Stimulated activated naive CD4-positive, alpha-beta T cell (primary cell): ENCODE data around the gene DBNDD1.
"Not testable (repeated sequence)": the region's sequence is repeated elsewhere in the genome, so short reads cannot be mapped to it uniquely, and the experiment has no call there.

ENCODE experiments used
- DNase-seq, 6 experiments: peaks; one replicate each; lab custom pipeline; 2025; lab: John Stamatoyannopoulos, UW

The DBNDD1 gene

DNA sequence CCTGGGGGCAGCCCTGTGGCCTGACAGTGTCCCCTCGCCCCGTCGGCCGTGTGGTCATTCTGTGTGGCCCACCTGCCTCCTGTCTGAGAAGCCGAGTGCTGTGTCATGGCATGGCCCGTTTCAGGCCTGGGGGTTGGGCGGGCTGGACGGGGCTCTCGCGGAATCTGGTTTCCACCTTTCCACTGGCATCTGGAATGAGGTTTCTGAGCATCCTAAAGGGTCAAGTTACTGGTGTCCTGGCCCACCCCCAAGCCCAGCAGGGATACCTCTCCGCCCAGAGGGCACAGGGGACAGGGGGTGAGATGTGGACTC lies 7.8 kb downstream of the DBNDD1 start:
- DNase-seq: no peak

DNA sequence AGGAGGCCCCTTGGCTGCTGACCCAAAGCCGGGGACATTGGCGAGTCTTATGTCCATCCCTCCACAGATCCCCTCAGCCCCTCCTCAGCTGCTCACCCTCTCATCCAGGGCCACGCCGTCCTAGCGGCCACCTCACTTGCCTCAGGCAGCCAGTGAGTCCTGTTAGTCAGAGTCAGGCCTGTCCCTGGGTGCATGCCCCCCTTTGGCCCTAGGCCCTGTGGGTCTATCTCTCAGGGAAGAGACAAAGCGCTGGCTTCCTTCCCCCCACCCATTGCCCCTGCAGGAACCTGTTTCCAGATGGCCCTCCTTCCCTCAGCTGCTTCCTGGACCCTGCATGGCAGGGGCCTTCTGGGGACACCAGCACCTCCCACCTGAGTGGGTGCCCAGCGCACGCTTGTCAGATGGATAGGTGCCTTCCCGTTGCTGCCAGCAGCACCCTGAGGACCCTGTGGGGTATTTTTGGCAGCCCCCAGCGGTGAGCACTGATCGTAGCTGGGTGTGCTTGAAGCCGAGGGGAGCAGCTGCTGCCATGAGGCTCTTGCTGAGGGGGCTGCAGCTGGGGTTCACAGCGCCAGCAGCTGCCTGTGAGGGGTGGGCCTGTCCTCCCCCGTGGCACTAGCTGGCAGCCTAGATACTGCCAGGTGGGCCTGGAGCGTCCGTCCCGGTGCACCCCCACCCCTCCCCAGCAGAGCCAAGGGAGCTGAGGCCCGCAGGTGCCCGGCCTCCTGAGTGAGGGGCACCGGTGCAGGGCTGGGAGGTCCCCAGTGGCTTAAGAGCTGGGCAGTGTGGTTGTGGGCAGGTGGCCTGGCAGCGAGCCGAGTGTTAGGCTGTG lies 8.4 kb downstream of the DBNDD1 start:
- no peak for DNase-seq

DNA sequence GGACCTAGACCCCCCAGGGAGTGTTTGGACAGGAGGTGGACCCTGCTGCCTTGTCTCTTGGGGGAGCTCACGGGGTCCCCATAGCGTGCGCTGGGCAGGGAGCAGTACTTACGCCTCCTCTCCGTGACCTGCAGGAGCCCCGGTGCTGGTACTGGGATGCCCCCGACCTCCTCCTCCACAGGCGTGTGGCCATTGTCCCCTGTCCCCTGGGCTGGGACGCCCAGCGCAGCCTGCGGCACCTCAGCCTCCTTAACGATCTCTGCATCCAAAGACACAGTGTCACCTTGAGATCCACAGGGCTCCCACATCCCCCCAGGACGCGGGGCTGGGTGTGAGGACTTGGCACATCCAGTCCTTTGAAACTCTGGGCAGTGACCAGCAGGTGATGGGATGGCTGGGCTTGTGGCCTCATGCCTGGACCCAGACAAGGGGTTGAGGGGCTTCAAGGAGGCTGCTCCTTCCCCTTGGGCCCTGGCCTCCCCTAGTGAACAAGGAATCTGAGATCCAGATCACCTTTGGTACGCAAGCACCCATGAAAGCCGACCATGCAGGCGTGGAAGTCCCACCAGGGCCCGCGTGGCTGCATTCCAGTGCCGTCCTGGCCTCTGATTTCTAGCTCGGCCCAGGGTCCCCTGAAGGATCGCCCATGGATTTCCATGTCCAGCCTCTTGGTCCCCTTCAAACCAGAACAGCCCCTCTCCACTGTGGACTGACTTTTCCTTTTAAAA lies 9.9 kb downstream of the DBNDD1 start:
- DNase-seq: no peak

DNA sequence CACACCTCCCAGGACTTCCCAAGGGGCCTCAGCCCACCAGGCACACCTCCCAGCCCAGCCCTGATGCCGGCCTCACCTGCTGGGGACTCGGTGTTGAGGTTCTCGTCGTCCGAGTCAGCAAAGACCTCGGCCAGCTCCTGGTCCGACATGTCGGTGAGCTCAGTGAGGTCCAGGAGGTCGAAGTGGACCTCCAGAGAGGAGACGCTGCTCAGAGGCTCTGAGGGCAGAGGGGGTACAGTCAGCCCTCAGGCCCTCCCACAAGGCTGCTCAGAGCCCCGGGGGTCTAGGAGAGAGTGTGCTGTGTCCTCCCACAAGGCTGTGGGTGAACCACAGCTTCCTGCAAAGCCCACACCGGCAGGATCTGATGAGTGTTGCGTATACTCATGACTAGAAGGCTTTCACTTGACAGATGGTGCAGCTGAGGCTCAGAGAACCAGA lies 10.5 kb downstream of the DBNDD1 start:
- peak; percentile 11 to 73 (median 46) for DNase-seq

DNA sequence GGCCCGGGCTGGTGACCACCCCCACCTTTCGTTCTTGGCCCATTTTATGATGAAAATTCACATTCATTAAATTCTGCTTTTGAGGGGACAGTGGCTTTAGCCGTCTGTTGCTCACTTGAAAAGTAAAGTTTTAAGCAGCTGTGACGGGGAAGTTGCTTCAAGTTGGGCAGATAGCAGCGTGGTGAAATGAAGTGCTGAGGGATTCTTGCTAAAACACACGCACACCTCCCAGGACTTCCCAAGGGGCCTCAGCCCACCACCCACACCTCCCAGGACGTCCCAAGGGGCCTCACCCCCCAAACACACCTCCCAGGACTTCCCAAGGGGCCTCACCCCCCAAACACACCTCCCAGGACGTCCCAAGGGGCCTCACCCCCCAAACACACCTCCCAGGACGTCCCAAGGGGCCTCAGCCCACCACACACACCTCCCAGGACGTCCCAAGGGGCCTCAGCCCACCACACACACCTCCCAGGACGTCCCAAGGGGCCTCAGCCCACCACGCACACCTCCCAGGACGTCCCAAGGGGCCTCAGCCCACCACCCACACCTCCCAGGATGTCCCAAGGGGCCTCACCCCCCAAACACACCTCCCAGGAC lies 11.5 kb downstream of the DBNDD1 start:
- DNase-seq: not testable (repeated sequence)

DNA sequence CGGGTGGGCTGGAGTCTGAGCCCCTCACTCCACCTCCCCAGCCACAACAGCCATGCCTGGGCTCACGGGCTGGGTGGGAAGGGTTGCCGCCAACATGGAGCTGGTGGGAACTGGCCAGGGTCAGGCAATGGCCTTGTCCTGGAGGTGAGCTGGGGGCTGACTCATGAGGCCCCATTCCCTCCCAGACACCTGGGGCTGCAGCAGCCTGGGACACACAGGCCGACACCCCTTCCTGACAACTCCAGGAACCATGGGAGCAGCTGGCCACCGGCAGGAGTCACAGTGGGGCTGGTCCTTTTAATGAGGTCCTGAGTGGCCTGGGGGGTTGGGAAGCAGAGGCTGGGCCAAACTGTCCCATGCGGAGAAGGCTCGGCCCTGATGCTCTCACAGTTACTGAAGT lies 12.2 kb downstream of the DBNDD1 start:
- DNase-seq: no peak

DNA sequence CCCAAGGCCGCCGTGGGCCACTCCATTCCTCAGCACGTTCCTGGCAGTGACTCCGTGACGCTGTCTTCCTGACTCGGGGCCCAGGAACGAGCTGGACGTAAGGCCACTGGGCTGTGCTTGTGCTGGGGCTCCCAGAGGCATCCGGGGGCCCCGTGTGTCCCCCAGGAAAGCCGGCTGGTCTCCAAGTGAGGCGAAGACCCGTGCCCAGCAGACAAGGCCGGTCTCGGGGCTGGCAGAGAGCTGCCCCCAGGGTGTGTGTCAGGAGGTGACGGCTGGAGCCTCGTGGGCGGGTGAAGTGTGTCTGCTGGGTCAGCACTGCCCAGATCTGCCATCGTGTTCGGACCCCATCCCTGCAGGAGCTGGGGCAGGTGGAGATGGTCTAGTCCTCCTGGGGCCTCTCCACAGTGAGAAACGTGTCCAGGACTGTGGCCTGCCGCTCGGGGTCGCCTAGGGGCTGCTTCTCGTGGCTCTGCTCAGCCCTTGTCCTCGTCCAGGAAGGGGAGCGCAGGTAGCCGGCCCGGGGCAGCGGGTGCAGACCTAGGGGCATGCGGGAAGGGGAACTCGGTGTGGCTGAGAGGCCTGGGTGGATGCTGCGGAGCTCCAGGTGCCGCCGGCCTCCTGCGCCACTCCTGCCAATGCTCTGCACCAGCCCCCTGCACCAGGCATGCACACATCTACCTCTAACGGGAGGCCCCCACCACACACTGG lies 13.1 kb downstream of the DBNDD1 start:
- DNase-seq: no peak

DNA sequence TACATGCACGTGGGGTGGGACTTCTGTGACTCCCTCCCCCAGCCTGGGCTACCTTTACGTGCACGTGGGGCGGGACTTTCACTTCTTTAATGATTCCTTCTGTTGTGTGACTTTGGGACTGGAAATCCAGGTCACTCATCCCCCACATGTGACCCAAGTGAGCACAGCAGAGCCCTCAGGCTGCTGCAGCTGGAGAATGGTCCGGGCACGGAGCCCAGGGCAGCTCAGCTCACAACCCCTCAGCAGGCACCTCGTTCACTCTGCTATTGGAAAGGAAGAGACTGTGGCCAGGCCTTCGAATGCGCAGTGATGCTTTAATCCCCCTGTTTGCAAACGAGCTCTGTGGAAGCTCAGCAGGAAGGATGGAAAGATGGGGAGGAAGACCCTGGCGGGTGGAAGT lies 14.7 kb downstream of the DBNDD1 start:
- DNase-seq: no peak

DNA sequence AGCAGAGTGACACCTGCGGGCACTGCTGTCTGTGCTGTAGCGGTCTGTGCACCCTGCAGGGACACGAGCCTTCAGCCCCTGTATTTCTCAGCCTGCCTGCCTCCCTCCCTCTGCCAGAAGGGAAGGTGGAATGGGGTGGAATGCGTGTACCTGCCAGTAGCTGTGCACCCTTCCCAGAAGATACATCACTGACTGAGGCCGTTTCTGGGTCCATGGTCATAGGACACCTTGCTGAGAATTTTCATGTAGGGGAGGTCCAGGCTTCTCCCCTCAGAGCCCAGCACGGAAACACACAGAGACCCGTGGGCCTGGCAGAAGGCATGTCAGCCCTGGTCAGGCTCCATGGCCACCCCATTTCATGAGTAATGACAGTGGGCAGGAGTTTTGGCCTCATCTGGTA lies 16.5 kb downstream of the DBNDD1 start:
- no peak for DNase-seq

DNA sequence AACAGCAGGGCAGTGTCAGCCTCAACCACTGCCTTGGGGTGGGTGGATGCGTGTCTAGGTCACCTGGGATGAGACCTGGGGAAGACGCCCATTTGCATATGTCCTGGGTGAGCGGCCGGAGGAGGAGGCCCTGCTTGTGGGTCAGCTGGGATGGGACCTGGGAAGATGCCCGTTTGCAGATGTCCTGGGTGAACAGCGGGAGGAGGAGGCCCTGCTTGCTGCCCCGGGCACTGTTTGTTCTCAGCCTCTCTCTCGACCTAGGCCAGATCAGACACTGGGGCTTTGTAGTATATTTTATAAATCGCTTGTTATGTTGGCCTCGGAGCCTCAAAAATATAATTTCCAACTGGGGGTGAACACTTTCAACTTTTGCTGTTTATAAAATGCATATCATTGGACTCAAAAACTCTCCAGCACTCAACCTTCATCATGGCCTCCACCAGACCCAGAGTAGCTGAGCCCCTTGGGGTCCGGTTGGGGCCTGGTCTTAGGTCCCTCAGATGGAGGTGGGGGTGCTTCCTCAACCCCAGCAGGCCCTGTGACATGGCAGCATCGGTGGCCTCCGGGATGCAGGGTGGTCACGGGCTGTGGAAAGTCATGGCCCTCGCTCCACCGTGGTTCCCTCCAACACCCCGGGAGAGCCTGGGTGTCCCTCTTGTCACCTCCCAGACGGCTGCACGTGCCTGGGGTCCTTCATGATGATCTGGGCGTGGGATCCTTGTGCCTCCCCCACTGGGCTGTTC lies 17.3 kb downstream of the DBNDD1 start:
- no peak for DNase-seq

DNA sequence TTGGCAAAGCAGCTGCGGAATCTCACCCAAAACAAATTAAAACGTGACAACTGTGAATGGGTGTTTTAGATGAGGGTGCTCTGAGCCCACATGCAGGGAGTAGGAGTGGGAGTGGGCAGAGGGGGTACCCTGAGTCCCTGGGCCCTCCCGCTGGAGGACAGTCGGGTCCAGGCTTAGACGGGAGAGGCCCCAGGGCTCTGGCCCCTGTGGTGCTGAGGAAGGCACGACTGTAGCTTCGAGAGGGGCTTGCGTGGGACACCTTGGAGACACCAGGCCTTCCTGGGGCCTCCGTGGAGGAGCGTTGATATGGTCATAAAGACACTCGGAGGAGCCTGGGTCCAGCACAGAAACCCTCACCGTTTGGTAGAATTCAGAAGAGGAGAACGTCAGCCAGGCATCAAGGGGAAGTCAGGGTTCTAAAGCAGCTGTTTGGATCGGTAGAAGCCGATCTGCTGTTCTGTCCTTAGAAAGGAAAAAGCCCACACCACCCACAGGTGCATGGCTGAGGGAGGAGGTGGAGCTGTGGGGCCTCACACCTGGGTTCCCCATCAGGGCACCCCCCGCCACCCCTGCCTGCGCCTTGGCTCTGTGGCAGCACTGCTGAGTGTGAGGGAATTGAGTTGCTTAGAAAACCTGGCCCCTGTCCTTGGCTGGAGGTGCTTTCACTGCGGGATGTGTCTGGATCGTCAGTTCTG lies 18.4 kb downstream of the DBNDD1 start:
- no peak for DNase-seq

DNA sequence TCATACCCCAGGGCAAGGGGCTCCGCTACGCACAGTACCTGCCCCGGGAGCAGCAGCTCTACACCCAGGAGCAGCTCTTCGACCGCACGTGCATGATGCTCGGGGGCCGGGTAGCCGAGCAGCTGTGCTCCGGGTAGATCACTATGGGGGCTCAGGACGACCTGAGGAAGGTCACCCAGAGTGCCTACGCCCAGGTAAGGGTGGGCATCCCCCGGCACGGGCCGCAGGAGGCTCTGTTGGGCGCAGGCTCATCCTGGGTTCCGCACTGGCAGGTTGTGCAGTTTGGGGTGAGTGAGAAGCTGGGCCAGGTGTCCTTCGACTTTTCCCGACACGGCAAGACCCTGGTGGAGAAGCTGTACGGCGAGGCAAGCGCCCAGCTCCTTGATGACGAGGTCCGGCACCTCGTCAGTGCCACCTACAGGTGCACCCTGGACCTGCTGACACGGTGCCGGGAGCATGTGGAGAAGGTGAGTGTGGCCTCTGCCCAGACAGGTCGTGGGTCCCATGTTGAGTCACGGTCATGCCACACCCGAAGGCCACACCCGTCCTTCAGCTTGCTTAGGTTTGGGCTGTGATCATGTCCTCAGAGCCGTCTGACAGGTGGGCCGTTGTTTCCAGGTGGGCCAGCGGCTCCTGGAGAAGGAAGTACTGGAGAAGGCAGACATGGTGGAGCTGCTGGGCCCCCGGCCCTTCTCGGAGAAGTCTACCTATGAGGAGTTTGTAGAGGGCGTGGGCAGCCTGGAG lies 19.3 kb downstream of the DBNDD1 start:
- DNase-seq: no peak

DNA sequence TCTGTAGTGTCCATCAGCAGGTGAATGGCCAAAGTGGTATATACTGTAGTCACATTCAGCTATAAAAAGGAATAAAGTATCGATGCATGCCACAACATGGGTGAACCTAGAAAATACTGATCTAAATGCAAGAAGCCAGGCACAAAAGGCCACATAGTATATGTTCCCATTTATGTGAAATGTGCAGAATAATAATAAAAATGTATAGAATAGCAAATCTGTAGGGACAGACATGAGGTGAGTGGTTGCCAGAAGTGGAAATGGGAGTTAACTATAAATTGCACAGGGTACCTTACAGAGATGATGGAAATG lies 23.1 kb downstream of the DBNDD1 start:
- no peak for DNase-seq

DNA sequence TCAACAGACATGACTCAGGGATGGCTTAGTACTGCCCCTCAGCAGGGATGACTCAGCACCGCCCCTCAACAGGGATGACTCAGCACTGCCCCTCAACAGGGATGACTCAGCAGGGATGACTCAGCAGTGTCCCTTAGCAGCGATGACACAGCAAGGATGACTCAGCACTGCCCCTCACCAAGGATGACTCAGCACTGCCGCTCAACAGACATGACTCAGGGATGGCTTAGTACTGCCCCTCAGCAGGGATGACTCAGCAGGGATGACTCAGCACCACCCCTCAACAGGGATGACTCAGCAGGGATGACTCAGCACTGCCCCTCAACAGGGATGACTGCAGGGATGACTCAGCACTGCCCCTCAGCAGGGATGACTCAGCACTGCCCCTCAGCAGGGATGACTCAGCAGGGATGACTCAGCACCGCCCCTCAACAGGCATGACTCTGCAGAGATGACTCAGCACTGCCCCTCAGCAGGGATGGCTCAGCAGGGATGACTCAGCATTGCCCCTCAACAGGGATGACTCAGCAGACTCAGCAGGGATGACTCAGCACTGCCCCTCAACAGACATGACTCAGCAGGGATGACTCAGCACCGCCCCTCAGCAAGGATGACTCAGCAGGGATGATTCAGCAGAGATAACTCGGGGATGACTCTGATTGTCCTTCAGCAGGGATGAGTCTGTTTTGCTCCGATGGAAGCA lies 23.6 kb downstream of the DBNDD1 start:
- DNase-seq: peak in 3 of 6 experiments; percentile 43 to 64 (median 56)

DNA sequence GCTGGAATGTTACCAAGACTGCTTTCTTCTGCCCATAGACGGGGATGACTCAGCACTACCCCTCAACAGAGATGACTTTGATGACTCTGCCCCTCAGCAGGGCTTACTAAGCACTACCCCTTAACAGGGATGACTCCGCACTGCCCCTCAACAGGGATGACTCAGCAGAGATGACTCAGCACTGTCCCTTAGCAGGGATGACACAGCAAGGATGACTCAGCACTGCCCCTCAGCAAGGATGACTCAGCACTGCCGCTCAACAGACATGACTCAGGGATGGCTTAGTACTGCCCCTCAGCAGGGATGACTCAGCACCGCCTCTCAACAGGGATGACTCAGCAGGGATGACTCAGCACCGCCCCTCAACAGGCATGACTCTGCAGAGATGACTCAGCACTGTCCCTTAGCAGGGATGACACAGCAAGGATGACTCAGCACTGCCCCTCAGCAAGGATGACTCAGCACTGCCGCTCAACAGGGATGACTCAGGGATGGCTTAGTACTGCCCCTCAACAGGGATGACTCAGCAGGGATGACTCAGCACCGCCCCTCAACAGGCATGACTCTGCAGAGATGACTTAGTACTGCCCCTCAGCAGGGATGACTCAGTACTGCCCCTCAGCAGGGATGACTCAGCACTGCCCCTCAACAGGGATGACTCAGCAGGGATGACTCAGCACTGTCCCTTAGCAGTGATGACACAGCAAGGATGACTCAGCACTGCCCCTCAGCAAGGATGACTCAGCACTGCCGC lies 24.4 kb downstream of the DBNDD1 start:
- peak in 3 of 6 experiments; percentile 8 to 59 (median 41) for DNase-seq

DNA sequence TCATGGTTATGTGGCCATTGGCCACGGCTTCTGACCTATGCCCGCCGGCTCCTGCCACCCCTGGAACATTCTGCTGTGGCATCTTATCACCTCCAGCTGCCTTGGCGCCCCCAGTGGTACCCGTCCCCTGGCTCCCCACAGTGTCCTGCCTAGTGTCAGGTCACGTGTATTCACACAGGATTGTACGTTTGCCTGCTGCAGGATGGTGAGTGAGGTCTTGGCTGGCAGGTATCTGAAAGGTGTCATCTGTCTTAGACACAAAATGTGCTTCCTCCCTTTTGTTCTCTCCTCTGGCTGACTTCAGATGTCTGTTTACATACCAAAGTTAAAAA lies 24.9 kb downstream of the DBNDD1 start:
- DNase-seq: no peak

DNA sequence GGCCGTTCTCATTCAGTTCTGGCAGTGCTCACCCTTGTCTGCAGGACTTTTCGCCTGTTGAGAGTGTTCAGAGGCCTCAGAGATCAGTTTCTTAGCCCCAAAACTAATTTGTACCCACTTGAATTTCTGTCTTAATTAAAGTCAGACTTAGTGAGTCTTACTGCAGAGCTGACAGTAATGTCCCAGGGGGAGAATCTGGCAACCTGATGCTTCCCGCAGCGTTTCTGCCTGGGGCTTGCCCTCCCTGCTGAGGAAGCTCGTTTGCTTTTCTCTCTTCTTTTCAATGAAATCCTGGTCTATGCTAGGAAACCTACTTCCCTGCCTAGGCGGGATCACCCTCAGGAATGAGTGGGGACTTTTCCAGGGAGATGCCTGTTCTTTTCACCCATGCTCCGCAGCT lies 25.3 kb downstream of the DBNDD1 start:
- DNase-seq: no peak

DNA sequence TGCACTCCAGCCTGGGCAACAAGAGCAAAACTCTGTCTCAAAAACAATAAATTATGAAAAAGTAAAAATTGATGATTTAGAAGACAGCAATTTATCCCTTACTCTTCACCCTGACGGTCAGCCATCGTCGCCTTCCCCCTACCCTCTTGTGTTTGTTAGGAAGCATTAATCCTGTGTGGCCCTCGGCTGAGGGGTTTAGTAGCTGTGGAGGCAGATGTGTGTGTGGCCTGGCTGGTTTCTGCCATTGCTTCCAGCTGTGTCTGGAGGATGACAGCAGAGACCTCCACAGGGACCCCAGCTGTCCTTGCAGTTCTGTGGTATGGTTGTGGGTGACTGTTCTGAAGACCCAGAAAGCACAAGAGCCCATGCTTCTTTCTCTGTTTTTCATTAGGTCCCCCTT lies 25.9 kb downstream of the DBNDD1 start:
- DNase-seq: no peak

DNA sequence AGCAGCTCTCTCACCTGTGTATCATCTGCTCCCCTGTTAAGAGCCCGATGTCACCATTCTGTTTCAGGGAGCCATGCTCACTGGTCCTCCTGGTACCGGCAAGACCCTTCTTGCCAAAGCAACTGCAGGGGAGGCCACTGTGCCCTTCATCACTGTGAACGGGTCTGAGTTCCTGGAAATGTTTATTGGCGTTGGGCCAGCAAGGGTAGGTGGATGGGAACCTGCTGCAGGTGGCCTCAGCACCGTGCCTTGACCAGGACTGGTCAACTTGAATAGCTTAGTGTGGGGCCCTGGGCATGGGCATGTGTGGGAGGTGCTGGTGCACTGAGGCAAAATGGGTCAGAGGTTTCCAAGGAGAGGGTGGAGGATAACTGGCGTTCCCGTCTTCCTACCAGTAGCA lies 28.5 kb downstream of the DBNDD1 start:
- no peak for DNase-seq
